Natural killer cell treated with Interleukin-12 subunit alpha and Interleukin-12 subunit beta and Interleukin-15 and Interleukin-18, amount 100 ng/mL, for 72 hours (primary cell): ENCODE measurements around the gene AGPAT2. TPM values are rescaled to one million over a fixed set of nuclear protein-coding genes. Genes with fewer than 3 reads are reported as not detected.

Source experiments
- ATAC-seq, 2 donors: fragments of 150-1000 bp; cut with Tn5 transposase in 1 of 2; sonication (Bioruptor Pico), chemical (Tn5 transposase) in 1 of 2; 2 replicates each; pipeline ENCODE4 v1.10.0; 2021
- DNase-seq: peaks from one replicate; pipeline ENCODE4 v3.0.0; 2022; ENCODE audit warnings: low spot score
- H3K27ac Mint-ChIP-seq, 2 donors: 1 replicate in 1 of 2; 2 replicates in 1 of 2; pipeline ENCODE4 v1.8.0; 2022; ENCODE audit warnings: mixed read lengths in 2 of 2, mild to moderate bottlenecking in 1 of 2, moderate library complexity in 1 of 2
- H3K27me3 Mint-ChIP-seq, 2 donors: 1 replicate in 1 of 2; 2 replicates in 1 of 2; pipeline ENCODE4 v1.8.0; 2022; ENCODE audit warnings: mixed read lengths in 2 of 2
- H3K36me3 Mint-ChIP-seq: one replicate; pipeline ENCODE4 v1.8.0; 2022; ENCODE audit warnings: mixed read lengths
- H3K4me1 Mint-ChIP-seq, 2 donors: 1 replicate in 1 of 2; 2 replicates in 1 of 2; pipeline ENCODE4 v1.8.0; 2022; ENCODE audit warnings: low read depth in 2 of 2, mixed read lengths in 2 of 2, mild to moderate bottlenecking in 1 of 2
- H3K4me3 Mint-ChIP-seq: one replicate; pipeline ENCODE4 v1.8.0; 2022; ENCODE audit warnings: mixed read lengths
- H3K9me3 Mint-ChIP-seq: 2 replicates; pipeline ENCODE4 v1.8.0; 2022; ENCODE audit warnings: mixed read lengths
- total RNA-seq, 2 donors: library from RNA; stranded (reverse); gene quantifications; one replicate each; pipeline ENCODE4 v1.2.3, GENCODE V29; 2022

Gene AGPAT2
- total RNA-seq, 2 donors from 2014 or later = 6.1 to 8.9 TPM

DNA sequence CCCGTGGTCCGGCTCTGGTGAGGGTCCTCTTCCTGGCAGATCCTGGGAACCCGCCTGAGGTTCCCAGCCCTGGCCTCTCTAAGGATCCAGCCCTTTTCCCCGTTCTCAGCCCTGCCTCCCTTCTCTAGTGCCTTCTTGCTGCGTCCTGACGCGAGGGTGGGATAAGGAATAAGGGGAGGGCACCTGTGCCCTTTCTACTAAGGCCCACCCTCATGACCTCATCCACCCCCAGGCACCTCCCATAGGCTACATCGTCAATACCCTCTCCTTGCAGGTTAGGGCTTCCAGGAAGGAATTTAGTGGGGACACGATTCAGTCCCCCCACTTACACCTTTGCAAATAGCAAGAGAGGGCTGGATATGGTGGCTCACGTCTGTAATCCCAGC lies 14.4 kb upstream of the AGPAT2 start:
- no peaks in the 10 kb centered on the region for H3K36me3 Mint-ChIP-seq
- ATAC-seq (no peak), DNase-seq (no peak)
- H3K27ac Mint-ChIP-seq = peak overlapping the region in 1 of 2 donors; percentile 73
- H3K4me3 Mint-ChIP-seq = peak overlapping the region; percentile 85
- peaks cover 23 to 25% of the 10 kb centered on the region in 2 donors for H3K4me1 Mint-ChIP-seq
- H3K9me3 Mint-ChIP-seq = no peaks in the 10 kb centered on the region
- H3K27me3 Mint-ChIP-seq = peaks cover 7 to 27% of the 10 kb centered on the region in 2 donors

DNA sequence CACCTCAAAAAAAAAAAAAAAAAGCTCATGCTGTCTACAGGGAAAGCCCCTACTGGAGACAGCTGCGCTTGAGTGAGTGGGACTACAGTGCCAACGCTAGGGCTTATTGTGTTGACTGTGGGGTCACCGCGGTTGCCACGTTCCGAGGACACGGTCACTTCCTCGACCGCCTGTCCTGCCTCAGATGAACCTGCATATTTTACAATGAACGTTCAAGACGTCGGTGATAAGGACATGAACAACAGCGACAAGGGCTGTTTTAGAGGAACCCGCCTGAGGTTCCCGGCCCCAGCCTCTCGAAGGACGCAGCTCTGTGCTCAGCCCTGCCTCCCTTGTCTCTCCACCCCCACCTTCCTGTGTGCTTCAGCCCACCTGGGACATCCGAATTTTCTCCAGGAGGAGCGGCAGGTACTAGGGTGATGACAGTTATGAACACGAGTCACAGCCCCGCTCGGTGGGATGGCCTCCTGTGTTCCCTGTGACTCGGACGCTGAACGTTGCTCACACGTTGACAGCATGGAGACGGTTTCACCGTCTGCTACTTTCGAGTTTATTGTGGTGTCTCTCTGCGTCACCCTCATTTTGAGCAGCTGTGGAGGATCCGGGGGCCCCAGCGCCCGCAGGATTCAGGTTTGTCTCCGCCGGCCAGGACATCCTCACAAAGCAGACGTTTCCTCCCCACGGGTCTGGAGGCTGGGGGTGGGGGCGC lies 13.9 kb upstream of the AGPAT2 start:
- H3K4me3 Mint-ChIP-seq = peak overlapping the region; percentile 85
- ATAC-seq (peak; percentile 91 to 95), DNase-seq (no peak)
- H3K9me3 Mint-ChIP-seq = no peaks in the 10 kb centered on the region
- H3K4me1 Mint-ChIP-seq = peaks cover 23 to 25% of the 10 kb centered on the region in 2 donors
- peaks cover 7 to 27% of the 10 kb centered on the region in 2 donors for H3K27me3 Mint-ChIP-seq
- H3K27ac Mint-ChIP-seq = peak overlapping the region in 1 of 2 donors; percentile 73
- H3K36me3 Mint-ChIP-seq = no peaks in the 10 kb centered on the region

DNA sequence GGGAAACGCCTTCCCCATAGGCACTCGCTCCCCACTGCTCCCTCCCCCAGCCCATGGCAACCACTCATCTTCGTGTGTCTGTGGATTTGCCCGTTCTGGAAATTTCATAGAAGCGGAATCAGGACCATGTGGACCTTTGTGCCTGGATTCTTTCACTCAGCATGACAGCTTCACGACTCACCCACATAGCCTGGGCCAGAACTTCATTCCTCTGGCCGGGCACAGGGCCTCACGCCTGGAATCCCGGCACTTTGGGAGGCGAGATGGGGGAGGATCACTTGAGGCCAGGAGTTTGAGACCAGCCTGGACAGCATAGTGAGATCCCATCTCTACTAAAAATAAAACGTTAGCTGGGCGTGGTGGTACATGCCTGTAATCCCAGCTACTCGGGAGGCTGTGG lies 13.0 kb upstream of the AGPAT2 start:
- peak overlapping the region; percentile 41 for H3K4me3 Mint-ChIP-seq

DNA sequence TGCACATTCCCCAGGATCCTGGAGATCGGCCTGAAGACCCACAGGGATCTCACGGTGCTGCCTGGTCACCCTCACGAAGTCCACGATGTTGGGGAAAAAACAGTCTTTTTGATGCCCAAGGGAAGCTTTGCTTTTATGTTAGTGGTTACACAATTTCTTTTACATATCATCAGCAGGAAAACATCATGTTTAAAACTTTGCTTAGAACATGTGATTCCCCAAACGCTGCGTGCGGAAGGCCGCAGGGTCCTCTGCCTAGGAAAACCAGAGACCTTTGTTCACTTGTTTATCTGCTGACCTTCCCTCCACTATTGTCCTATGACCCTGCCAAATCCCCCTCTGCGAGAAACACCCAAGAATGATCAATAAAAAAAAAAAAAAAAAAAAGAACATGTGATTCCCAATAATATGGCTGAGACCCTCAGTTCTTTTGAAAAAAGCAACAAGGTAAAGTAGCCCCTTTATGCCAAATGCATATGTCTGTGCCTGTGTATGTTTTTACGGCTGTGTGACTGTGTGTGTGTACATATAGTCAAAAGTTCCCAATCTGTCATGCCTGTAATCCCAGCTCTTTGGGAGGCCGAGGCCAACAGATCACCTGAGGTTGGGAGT lies 11.5 kb upstream of the AGPAT2 start:
- H3K4me3 Mint-ChIP-seq = no peak overlapping the region

More for the DNA sequence above, 13.0 kb upstream of the AGPAT2 start:
- Mint-ChIP-seq H3K27me3 (peaks cover 7 to 22% of the 10 kb centered on the region in 2 donors), H3K4me1 (peaks cover 23 to 25% of the 10 kb centered on the region in 2 donors), H3K27ac (peak overlapping the region in 1 of 2 donors; percentile 73), H3K36me3 (no peaks in the 10 kb centered on the region), H3K9me3 (no peaks in the 10 kb centered on the region)
- ATAC-seq = no peak
- no peak for DNase-seq

DNA sequence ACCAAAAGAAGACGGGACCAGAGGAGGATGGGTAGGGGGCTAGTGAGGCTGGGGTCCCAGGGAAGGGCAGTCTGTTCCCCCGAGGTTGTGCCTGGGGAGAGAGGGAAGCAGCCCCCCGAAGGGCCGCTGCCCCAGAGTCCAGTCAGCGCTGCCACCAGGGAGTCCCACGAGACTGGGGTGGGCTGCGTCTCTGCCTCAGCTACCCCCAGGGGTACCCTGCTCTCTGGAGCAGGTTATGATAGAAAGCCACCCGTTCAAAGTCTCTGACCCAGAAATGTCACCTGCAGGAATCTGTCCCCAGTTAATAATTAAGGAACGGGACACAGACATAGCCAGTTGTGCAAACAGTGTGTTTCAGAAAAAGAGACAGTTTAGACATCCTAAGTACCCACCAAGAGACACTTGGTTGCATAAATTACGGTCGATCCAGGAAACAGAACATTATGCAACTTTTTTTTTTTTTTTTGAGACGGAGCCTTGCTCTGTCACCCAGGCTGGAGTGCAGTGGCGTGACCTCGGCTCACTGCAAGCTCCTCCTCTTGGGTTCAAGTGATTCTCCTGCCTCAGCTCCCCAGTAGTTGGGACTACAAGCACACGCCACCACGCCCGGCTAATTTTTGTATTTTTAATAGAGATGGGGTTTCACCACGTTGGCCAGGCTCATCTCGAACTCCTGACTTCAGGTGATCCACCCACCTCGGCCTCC lies 10.7 kb upstream of the AGPAT2 start:
- peaks cover 7 to 18% of the 10 kb centered on the region in 2 donors for H3K27me3 Mint-ChIP-seq
- H3K4me3 Mint-ChIP-seq = no peak overlapping the region
- H3K36me3 Mint-ChIP-seq = no peaks in the 10 kb centered on the region
- peak overlapping the region in 1 of 2 donors; percentile 28 for H3K27ac Mint-ChIP-seq
- no peaks in the 10 kb centered on the region for H3K9me3 Mint-ChIP-seq
- DNase-seq (no peak), ATAC-seq (no peak)
- peaks cover 17 to 25% of the 10 kb centered on the region in 2 donors for H3K4me1 Mint-ChIP-seq

More for the DNA sequence above, 11.5 kb upstream of the AGPAT2 start:
- Mint-ChIP-seq H3K4me1 (peaks cover 23 to 25% of the 10 kb centered on the region in 2 donors), H3K27me3 (peaks cover 7 to 18% of the 10 kb centered on the region in 2 donors), H3K36me3 (no peaks in the 10 kb centered on the region), H3K27ac (no peak overlapping the region), H3K9me3 (no peaks in the 10 kb centered on the region)
- DNase-seq (no peak), ATAC-seq (no peak)

DNA sequence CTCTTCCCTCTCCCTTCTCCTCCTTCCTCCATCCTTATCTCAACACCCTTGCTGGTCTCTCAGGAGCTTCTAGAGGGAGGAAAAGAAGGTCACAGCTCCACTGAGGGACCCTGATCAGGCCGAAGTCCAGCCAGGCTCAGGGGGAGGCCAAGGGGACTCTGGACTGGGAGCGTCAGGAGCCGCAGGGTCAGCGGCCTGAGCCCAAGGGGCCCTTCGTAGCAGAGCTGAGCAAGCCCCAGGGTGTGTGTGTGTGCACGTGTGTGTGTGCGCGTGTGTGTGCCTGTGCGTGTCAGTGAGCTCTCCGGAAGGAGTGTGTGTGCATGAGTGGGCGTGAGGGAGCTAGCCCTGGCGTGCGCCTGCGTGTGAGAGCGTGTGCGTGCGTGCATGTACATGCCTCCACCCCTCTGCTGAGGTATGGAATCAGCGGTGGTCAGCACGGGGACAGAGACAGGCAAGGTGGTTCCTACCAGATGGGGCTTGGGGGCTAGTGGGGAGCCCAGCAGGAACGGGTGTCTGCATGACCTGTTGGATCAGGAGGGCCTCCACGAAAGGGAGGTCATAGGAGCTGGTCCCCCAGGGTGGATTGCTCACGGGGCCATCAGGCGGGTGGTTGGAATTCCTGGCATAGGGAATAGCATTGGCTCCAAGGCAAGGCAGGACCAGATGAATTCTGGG lies 10.0 kb upstream of the AGPAT2 start:
- H3K27me3 Mint-ChIP-seq = peaks cover 7 to 17% of the 10 kb centered on the region in 2 donors
- peaks cover 17 to 25% of the 10 kb centered on the region in 2 donors for H3K4me1 Mint-ChIP-seq
- no peak overlapping the region for H3K4me3 Mint-ChIP-seq
- DNase-seq (no peak), ATAC-seq (no peak)
- no peaks in the 10 kb centered on the region for H3K36me3 Mint-ChIP-seq
- H3K9me3 Mint-ChIP-seq = no peaks in the 10 kb centered on the region
- peak overlapping the region in 1 of 2 donors; percentile 28 for H3K27ac Mint-ChIP-seq

DNA sequence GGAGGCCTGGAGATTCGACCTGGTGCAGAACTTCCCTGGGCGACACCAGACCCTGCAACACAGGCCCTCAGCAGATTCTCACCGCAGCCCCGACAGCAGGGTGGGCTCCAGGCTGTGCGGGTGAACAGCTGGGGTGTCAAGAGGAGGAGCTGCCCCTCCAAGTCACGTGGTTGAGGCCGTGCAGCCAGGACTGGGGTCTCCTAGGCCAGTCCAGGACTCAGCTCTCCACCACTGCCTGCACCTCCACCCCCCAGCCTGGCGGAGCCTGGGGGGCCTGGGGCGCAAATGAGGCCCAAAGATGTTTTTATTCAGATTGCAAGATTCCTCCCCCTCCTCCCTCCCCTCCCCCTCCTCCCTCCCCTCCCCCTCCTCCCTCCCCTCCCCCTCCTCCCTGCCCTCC lies 9.2 kb upstream of the AGPAT2 start:
- no peak for DNase-seq
- Mint-ChIP-seq H3K36me3 (no peaks in the 10 kb centered on the region), H3K27me3 (peaks cover 7 to 12% of the 10 kb centered on the region in 2 donors), H3K4me3 (no peak overlapping the region), H3K9me3 (no peaks in the 10 kb centered on the region), H3K27ac (no peak overlapping the region), H3K4me1 (peaks cover 14 to 19% of the 10 kb centered on the region in 2 donors)
- no peak for ATAC-seq

DNA sequence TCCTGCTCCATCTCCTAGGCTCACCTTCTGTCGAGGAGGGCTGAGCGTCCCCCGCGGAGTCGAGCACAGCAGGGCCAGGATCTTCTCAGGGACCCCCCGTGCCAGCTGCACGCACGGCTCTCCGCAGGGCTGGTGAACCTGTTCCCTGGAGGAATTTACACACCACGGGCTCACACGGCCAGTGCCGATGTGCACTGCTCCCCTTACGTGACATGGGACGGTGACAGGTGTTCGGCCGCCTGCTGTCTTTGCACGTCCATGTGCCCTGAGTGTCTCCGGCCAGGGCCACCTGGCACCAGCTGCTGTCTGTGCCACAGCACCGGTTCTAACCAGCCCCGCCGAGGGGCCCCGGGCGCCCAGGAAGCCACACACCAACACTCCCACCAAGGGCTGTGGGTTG lies 8.7 kb upstream of the AGPAT2 start:
- Mint-ChIP-seq H3K27me3 (peaks cover 7 to 11% of the 10 kb centered on the region in 2 donors), H3K4me3 (no peak overlapping the region), H3K4me1 (peaks cover 8 to 13% of the 10 kb centered on the region in 2 donors), H3K9me3 (no peaks in the 10 kb centered on the region), H3K36me3 (no peaks in the 10 kb centered on the region), H3K27ac (no peak overlapping the region)
- DNase-seq = no peak
- ATAC-seq = no peak

DNA sequence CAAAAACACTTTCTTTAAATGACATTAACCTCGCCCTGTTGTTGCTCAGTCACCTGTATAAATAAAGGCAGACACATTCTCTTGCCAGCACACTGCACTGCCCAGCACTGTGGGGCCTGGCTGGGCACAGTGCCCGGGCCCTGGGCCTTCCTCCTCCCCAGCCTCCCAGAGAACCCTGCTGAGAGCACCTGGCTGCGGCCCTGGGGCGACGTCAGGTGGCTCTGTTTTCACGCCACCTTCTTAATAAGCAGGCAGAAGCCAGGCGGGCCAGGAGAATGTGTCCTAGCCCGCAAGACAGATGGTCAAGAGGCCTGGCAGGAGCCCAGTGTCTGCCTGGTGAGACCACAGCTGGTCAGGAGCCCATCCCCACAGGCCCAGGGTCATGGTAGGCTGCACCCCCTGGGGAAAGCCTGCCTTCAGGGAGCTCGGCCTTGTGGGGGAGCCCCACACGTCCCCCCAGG lies 8.2 kb upstream of the AGPAT2 start:
- Mint-ChIP-seq H3K4me3 (no peak overlapping the region), H3K27me3 (peaks cover 7 to 11% of the 10 kb centered on the region in 2 donors), H3K27ac (no peak overlapping the region), H3K9me3 (no peaks in the 10 kb centered on the region), H3K4me1 (peaks cover 6 to 10% of the 10 kb centered on the region in 2 donors), H3K36me3 (no peaks in the 10 kb centered on the region)
- ATAC-seq (no peak), DNase-seq (no peak)

DNA sequence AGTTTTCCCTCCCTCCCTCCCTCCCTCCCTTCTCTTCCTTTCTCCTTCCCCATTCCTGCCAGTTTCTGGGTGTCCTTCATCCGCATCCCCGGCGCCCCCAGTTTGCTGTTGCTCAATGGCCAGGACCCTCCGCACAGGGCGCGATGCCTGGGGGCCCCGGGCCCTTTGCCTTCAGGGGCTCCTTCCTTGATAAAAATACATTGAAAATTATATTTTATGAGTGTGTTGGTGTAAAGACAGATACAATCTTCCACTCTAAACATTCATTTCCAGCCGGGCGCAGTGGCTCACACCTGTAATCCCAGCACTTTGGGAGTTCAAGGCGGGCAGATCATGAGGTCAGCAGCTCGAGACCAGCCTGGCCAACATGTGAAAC lies 7.6 kb upstream of the AGPAT2 start:
- Mint-ChIP-seq H3K27ac (no peak overlapping the region), H3K36me3 (no peaks in the 10 kb centered on the region), H3K9me3 (no peaks in the 10 kb centered on the region), H3K4me3 (no peak overlapping the region), H3K4me1 (peaks cover 2 to 6% of the 10 kb centered on the region in 2 donors), H3K27me3 (peaks cover 7 to 11% of the 10 kb centered on the region in 2 donors)
- ATAC-seq = no peak
- DNase-seq = no peak

DNA sequence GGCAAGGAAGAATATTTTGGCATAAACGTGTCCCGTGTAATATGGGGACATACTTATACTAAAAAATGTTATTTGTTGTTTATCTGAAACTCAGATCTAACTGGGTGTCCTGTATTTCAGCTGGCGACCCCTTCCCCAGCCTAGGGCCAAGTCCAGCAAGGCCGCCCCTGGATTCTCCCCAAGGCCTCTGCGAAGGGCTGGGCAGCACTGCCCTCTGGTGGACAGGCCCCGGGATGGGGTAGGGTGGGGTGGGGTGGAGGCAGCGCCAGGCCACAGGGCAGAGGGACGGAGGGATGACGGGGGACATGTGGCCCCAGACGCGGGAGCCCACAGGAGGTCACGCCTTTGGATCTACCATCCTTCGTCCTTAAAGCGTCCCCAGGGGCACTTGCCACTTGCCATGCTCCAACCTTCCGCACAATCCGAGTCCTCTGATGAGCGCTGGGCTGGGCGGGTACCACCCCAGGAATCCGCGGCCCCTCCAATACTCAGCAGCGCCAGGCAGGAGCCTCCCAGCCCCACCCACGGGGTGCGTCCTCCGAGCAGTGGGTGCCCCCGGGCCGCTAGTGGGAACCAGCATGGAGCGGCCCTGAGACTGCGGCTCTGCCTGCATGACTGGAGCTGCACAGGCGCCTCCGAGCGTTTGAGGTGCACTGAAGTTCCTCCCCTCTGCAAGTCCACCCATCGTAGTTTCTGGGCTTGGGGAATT lies 7.1 kb upstream of the AGPAT2 start:
- ATAC-seq (peak; percentile 52 to 70), DNase-seq (no peak)
- no peaks in the 10 kb centered on the region for H3K9me3 Mint-ChIP-seq
- no peak overlapping the region for H3K4me3 Mint-ChIP-seq
- no peak overlapping the region for H3K27ac Mint-ChIP-seq
- H3K4me1 Mint-ChIP-seq = peaks cover 2 to 6% of the 10 kb centered on the region in 2 donors
- H3K36me3 Mint-ChIP-seq = no peaks in the 10 kb centered on the region
- peaks cover 7 to 11% of the 10 kb centered on the region in 2 donors for H3K27me3 Mint-ChIP-seq

DNA sequence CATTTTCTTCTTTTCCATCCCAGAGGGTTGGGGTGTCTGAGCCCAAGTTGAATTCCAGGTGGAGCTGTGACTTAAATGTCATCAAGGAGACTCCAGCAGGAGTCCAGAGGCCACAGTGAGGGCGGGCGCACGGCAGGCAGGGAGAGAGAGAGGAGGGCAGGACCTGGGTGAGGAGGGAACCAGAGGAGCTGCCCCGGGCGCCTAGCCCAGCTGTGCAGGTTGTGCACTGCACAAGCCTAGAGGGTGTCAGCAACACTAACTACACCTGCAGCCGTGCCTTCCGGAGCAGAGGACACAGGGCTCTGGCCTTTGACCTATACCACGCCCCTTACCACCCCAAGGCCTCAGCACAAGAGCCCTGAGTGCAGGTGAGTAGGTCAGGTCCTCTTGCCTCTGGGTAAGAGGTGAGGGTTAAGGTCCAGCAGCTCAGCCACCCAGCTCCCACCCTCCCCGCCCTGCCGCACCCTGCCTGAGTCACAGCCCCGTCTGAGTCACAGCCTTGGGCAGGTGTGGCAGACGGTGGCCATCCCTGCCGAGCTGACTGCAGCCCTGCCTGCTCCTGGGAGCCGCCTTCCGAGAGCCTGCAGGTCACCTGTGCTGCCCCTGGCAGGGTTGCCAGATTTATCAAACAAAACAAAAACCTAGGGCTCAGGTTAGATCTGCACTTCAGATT lies 6.4 kb upstream of the AGPAT2 start:
- Mint-ChIP-seq H3K9me3 (no peaks in the 10 kb centered on the region), H3K27ac (no peak overlapping the region), H3K4me3 (no peak overlapping the region), H3K27me3 (peaks cover 7 to 9% of the 10 kb centered on the region in 2 donors), H3K36me3 (no peaks in the 10 kb centered on the region), H3K4me1 (peaks cover 2 to 6% of the 10 kb centered on the region in 2 donors)
- no peak for DNase-seq
- ATAC-seq = no peak

DNA sequence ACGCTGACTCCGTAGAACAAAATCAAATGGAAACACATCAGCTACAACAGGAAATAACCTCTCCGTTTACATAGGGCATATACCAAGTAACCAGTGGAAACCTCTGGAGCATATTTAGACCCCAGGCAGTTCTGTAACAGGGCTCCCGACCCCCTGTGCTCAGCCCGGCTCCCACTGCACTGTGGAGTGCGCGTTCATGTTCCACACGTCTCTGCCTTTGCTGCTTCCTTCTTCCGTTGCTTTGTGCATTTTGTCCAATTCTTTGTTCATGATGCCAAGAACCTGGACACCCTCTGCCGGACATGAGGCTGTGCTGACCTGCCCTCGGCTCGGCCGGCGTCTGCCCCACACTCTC lies 5.9 kb upstream of the AGPAT2 start:
- Mint-ChIP-seq H3K36me3 (no peaks in the 10 kb centered on the region), H3K4me1 (peaks cover 2 to 6% of the 10 kb centered on the region in 2 donors), H3K27ac (no peak overlapping the region), H3K27me3 (peaks cover 7 to 9% of the 10 kb centered on the region in 2 donors), H3K4me3 (no peak overlapping the region), H3K9me3 (no peaks in the 10 kb centered on the region)
- ATAC-seq = no peak
- no peak for DNase-seq
